GM06990 (cell line): ENCODE results near the gene GFPT1.

ENCODE experiments used
- DNase-seq: peaks from one replicate; pipeline ENCODE4 v3.0.0-alpha.2; 2011; ENCODE audit not compliant: insufficient read length; ENCODE audit errors: extremely low read depth
- H3K27me3 ChIP-seq: replicated peaks from 2 replicates; pipeline ENCODE4 v1.6.0; 2011; ENCODE audit warnings: low read length; ENCODE audit not compliant: control insufficient read depth, insufficient read depth
- H3K36me3 ChIP-seq: 2 replicates; pipeline ENCODE4 v1.5.1; 2011; ENCODE audit warnings: low read length; ENCODE audit not compliant: control insufficient read depth, insufficient read depth
- H3K4me3 ChIP-seq: replicated peaks from 2 replicates; pipeline ENCODE4 v1.5.1; 2011; ENCODE audit warnings: low read depth, mild to moderate bottlenecking, control low read depth, low read length
- CTCF ChIP-seq: IDR thresholded peaks from 2 replicates; pipeline ENCODE4 v1.5.1; 2011; ENCODE audit warnings: low read length, control low read depth, mild to moderate bottlenecking, inconsistent platforms; ENCODE audit not compliant: insufficient read depth, poor library complexity, severe bottlenecking

The GFPT1 gene

GRCh38 chr2:69298261-69298660 lies 88.8 kb downstream of the GFPT1 start:
- no peaks in the 10 kb centered on the region for H3K36me3 ChIP-seq
- no peak for DNase-seq
- no peak overlapping the region for H3K4me3 ChIP-seq
- H3K27me3 ChIP-seq, result peaks cover 2% of the 10 kb centered on the region
- TF ChIP-seq CTCF, result no peak

- Histone ChIP-seq H3K36me3 (no peaks in the 10 kb centered on the region), H3K4me3 (no peak overlapping the region), H3K27me3 (peaks cover 2% of the 10 kb centered on the region)
- TF ChIP-seq CTCF, result no peak
- DNase-seq, result no peak
Observed at GRCh38 chr2:69297216-69297615, 89.8 kb downstream of the GFPT1 start.

GRCh38 chr2:69296421-69296820 lies 90.6 kb downstream of the GFPT1 start:
- Histone ChIP-seq H3K36me3 (no peaks in the 10 kb centered on the region), H3K4me3 (no peak overlapping the region), H3K27me3 (peaks cover 2% of the 10 kb centered on the region)
- TF ChIP-seq CTCF, result no peak
- no peak for DNase-seq

- no peak for TF ChIP-seq CTCF
- H3K4me3 ChIP-seq, result no peak overlapping the region
- no peaks in the 10 kb centered on the region for H3K36me3 ChIP-seq
- no peak for DNase-seq
- H3K27me3 ChIP-seq, result peaks cover 1% of the 10 kb centered on the region
Observed at GRCh38 chr2:69292256-69292655, 94.8 kb downstream of the GFPT1 start.

GRCh38 chr2:69291721-69292120 lies 95.3 kb downstream of the GFPT1 start:
- no peak for TF ChIP-seq CTCF
- Histone ChIP-seq H3K36me3 (no peaks in the 10 kb centered on the region), H3K4me3 (no peak overlapping the region), H3K27me3 (peaks cover 1% of the 10 kb centered on the region)
- DNase-seq, result no peak

- no peak for TF ChIP-seq CTCF
- H3K27me3 ChIP-seq, result no peaks in the 10 kb centered on the region
- no peak for DNase-seq
- no peaks in the 10 kb centered on the region for H3K36me3 ChIP-seq
- no peak overlapping the region for H3K4me3 ChIP-seq
Observed at GRCh38 chr2:69291004-69291650, 95.9 kb downstream of the GFPT1 start.
